Loucy (cell line): ENCODE results near the gene INPP5F.

Source experiments
- EZH2phosphoT487 ChIP-seq: fragments of 200-600 bp; IDR thresholded peaks from 2 replicates; pipeline ENCODE4 v1.6.1; 2018; ENCODE audit warnings: antibody characterized with exemption, mild to moderate bottlenecking, moderate library complexity, borderline replicate concordance
- TF ChIP-seq, protein P1 (sequence below): fragments of 200-600 bp; sonication (generic); conservative IDR thresholded peaks from 2 replicates; pipeline ENCODE4 v1.5.1; 2014; ENCODE audit warnings: mild to moderate bottlenecking, antibody characterized with exemption, low read length

- TF ChIP-seq, protein P1, sequence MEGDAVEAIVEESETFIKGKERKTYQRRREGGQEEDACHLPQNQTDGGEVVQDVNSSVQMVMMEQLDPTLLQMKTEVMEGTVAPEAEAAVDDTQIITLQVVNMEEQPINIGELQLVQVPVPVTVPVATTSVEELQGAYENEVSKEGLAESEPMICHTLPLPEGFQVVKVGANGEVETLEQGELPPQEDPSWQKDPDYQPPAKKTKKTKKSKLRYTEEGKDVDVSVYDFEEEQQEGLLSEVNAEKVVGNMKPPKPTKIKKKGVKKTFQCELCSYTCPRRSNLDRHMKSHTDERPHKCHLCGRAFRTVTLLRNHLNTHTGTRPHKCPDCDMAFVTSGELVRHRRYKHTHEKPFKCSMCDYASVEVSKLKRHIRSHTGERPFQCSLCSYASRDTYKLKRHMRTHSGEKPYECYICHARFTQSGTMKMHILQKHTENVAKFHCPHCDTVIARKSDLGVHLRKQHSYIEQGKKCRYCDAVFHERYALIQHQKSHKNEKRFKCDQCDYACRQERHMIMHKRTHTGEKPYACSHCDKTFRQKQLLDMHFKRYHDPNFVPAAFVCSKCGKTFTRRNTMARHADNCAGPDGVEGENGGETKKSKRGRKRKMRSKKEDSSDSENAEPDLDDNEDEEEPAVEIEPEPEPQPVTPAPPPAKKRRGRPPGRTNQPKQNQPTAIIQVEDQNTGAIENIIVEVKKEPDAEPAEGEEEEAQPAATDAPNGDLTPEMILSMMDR: no peak
- no peak for TF ChIP-seq EZH2phosphoT487
These were observed 139.9 kb downstream of the INPP5F start for GRCh38 chr10:119865699-119866240.
